ENCODE data around the gene SPOCK1. TPM values are rescaled to one million over a fixed set of nuclear protein-coding genes. Genes with fewer than 3 reads are reported as not detected.

The SPOCK1 gene
- total RNA-seq, 1 experiment from 2014 or later = 0.27 TPM

GRCh38 chr5:137172258-137172657, 326.9 kb downstream of the SPOCK1 start:
- H3K36me3 ChIP-seq (ENCODE audit: control insufficient read depth in 1 of 2, insufficient read depth in 2 of 2, low read length in 2 of 2) = no peaks in the 10 kb centered on the region
- H2AFZ ChIP-seq (ENCODE audit: low read depth, low read length, poor library complexity, severe bottlenecking) = no peak overlapping the region
- BruUV-seq (replicated peaks) = no TSS peak
- no peak overlapping the region for H3K27ac ChIP-seq (ENCODE audit: low read depth, low read length)
- H3K9me2 ChIP-seq (ENCODE audit: insufficient read depth) = no peaks in the 10 kb centered on the region
- H3K27me3 ChIP-seq (ENCODE audit: insufficient read depth, low read length) = peaks cover 37% of the 10 kb centered on the region
- no peaks in the 10 kb centered on the region for H3K79me2 ChIP-seq (ENCODE audit: insufficient read depth, low read length)
- ATAC-seq = no peak
- POLR2A ChIA-PET = no interaction called here
- CTCF ChIA-PET = no interaction called here
- no peaks in the 10 kb centered on the region for H4K20me1 ChIP-seq (ENCODE audit: insufficient read depth)
- no peak for DNase-seq (ENCODE audit: low read depth, low spot score)
- H3K4me3 ChIP-seq (replicated peaks in 1 of 2; ENCODE audit: low read depth in 1 of 2, low read length in 2 of 2) = no peak overlapping the region
- H3K4me2 ChIP-seq (ENCODE audit: low read length) = no peak overlapping the region
- no peak overlapping the region for H3K9ac ChIP-seq (ENCODE audit: low read length)
- H3K4me1 ChIP-seq (ENCODE audit: control insufficient read depth in 1 of 2, insufficient read depth in 2 of 2, low read length in 2 of 2) = no peaks in the 10 kb centered on the region
- intact Hi-C loops (cut with micrococcal nuclease) = no loop called here
- TF ChIP-seq CEBPB (IDR thresholded peaks at IDR 0.05; ENCODE audit: low read depth) (no peak), REST (IDR thresholded peaks at IDR 0.05; ENCODE audit: low read depth) (no peak), TCF7L2 (IDR thresholded peaks at IDR 0.05; ENCODE audit: borderline replicate concordance, extremely low read depth, insufficient read depth, insufficient read length) (no peak), JUND (IDR thresholded peaks at IDR 0.05) (no peak), ZBTB33 (IDR thresholded peaks at IDR 0.05; ENCODE audit: extremely low read depth, insufficient replicate concordance, low read length) (no peak), YY1 (IDR thresholded peaks at IDR 0.05; ENCODE audit: extremely low read depth, insufficient replicate concordance, low read depth, low read length) (no peak)
- TF ChIP-seq, protein P1, sequence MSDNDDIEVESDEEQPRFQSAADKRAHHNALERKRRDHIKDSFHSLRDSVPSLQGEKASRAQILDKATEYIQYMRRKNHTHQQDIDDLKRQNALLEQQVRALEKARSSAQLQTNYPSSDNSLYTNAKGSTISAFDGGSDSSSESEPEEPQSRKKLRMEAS (IDR thresholded peaks at IDR 0.05) = no peak
- TF ChIP-seq, protein P2, sequence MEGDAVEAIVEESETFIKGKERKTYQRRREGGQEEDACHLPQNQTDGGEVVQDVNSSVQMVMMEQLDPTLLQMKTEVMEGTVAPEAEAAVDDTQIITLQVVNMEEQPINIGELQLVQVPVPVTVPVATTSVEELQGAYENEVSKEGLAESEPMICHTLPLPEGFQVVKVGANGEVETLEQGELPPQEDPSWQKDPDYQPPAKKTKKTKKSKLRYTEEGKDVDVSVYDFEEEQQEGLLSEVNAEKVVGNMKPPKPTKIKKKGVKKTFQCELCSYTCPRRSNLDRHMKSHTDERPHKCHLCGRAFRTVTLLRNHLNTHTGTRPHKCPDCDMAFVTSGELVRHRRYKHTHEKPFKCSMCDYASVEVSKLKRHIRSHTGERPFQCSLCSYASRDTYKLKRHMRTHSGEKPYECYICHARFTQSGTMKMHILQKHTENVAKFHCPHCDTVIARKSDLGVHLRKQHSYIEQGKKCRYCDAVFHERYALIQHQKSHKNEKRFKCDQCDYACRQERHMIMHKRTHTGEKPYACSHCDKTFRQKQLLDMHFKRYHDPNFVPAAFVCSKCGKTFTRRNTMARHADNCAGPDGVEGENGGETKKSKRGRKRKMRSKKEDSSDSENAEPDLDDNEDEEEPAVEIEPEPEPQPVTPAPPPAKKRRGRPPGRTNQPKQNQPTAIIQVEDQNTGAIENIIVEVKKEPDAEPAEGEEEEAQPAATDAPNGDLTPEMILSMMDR (IDR thresholded peaks at IDR 0.05 in 2 of 3, conservative IDR thresholded peaks at IDR 0.05 in 1 of 3; ENCODE audit: borderline replicate concordance in 1 of 3, insufficient read depth in 1 of 3, low read depth in 2 of 3, low read length in 2 of 3) = no peak
- TF ChIP-seq, protein P3, sequence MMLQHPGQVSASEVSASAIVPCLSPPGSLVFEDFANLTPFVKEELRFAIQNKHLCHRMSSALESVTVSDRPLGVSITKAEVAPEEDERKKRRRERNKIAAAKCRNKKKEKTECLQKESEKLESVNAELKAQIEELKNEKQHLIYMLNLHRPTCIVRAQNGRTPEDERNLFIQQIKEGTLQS (IDR thresholded peaks at IDR 0.05) = no peak
- RAD21 ChIA-PET (ENCODE audit: low non-redundant PET in 1 of 2, low total read pairs in 2 of 2, uncharacterized antibody in 2 of 2, unreplicated experiment in 2 of 2) = no interaction called here
- H3K9me3 ChIP-seq (ENCODE audit: control insufficient read depth in 1 of 2, insufficient read depth in 1 of 2, low read depth in 1 of 2, low read length in 2 of 2) = no peaks in the 10 kb centered on the region

All from HCT116 (cell line).